Suprapubic skin (tissue), 4 donors: ENCODE data around the gene ANKRD12. TPM values are rescaled to one million over a fixed set of nuclear protein-coding genes. Genes with fewer than 3 reads are reported as not detected.

Experiments used
- DNase-seq, 2 donors: peaks; one replicate each; pipeline ENCODE4 v3.0.0-alpha.2; 2019; ENCODE audit warnings: low spot score in 2 of 2
- H3K27ac ChIP-seq: fragments of 200-600 bp; sonication (generic); one replicate; pipeline ENCODE4 v1.5.1; 2019
- H3K27me3 ChIP-seq: fragments of 200-600 bp; sonication (generic); one replicate; pipeline ENCODE4 v1.5.1; 2019
- H3K36me3 ChIP-seq: fragments of 200-600 bp; sonication (generic); one replicate; pipeline ENCODE4 v1.5.1; 2019
- H3K4me1 ChIP-seq: fragments of 200-600 bp; sonication (generic); one replicate; pipeline ENCODE4 v1.5.1; 2019
- H3K4me3 ChIP-seq: fragments of 200-600 bp; sonication (generic); one replicate; pipeline ENCODE4 v1.5.1; 2019; ENCODE audit warnings: mild to moderate bottlenecking
- H3K9me3 ChIP-seq: fragments of 200-600 bp; sonication (generic); one replicate; pipeline ENCODE4 v1.5.1; 2019
- CTCF ChIP-seq, 2 donors: fragments of 200-600 bp in 1 of 2; fragments of 450-650 bp in 1 of 2; sonication (generic) in 1 of 2; IDR thresholded peaks; one replicate each; pipeline ENCODE4 v1.5.1; 2016 to 2019; ENCODE audit warnings: antibody characterized with exemption in 2 of 2, mild to moderate bottlenecking in 1 of 2, moderate library complexity in 1 of 2
- EP300 ChIP-seq: sonication (generic); formaldehyde crosslinking; IDR thresholded peaks from one replicate; pipeline ENCODE4 v1.6.1; 2017; ENCODE audit warnings: antibody characterized with exemption
- POLR2A ChIP-seq, 2 donors: fragments of 450-650 bp; IDR thresholded peaks; one replicate each; pipeline ENCODE4 v1.6.1; 2017; ENCODE audit warnings: antibody characterized with exemption in 2 of 2, mild to moderate bottlenecking in 2 of 2, moderate library complexity in 2 of 2
- POLR2AphosphoS5 ChIP-seq, 3 donors: sonication (generic); formaldehyde crosslinking; IDR thresholded peaks; one replicate each; pipeline ENCODE4 v1.6.1; 2017; ENCODE audit warnings: antibody characterized with exemption in 3 of 3
- WGBS: methylation state at CpG from one replicate; pipeline ENCODE4 v1.1.5; 2018; 5-methylcytosine and 5-hydroxymethylcytosine counted together
- total RNA-seq, 4 donors: library from RNA; depleted of rRNA; stranded (reverse); fragments of >200 nt; gene quantifications; one replicate each; pipeline ENCODE4 v1.1.0, GENCODE V29; 2016

ANKRD12 gene
- total RNA-seq, 4 donors from 2014 or later: 41.0 to 107 (median 60.8) TPM

GRCh38 chr18:9287036-9287435 is 150.5 kb downstream of the ANKRD12 start:
- no peak overlapping the region for H3K4me3 ChIP-seq
- 69% methylated on average over 7 of the region's 7 CpGs for WGBS
- no peak for TF ChIP-seq POLR2AphosphoS5 (IDR thresholded peaks at IDR 0.05)
- no peak for TF ChIP-seq EP300
- TF ChIP-seq POLR2A (IDR thresholded peaks at IDR 0.05): no peak
- TF ChIP-seq CTCF (IDR thresholded peaks at IDR 0.05): no peak
- no peak overlapping the region for H3K27ac ChIP-seq
- H3K27me3 ChIP-seq: no peaks in the 10 kb centered on the region
- peaks cover 5% of the 10 kb centered on the region for H3K36me3 ChIP-seq
- H3K4me1 ChIP-seq: no peaks in the 10 kb centered on the region
- no peaks in the 10 kb centered on the region for H3K9me3 ChIP-seq
- no peak for DNase-seq

DNA sequence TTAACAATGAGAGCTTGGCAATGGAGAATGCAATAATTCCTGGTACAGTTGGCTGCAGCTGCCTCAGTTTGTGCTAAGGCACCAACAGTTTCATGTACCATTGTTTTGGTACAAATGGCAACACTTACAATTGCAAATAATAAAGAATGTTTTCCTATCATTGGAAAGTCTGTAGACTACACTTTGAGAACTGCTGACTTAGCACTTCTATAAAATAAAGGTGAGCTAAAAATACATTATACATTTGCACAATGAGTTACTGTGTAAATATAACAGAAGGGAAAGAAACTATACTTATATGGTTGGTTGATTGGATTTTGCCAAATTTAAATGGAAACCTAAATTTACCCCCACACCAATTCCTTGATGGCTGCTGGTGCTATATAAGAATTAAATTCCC is 153.1 kb downstream of the ANKRD12 start:
- H3K27ac ChIP-seq: no peak overlapping the region
- no peaks in the 10 kb centered on the region for H3K27me3 ChIP-seq
- no peak for DNase-seq
- H3K4me1 ChIP-seq: no peaks in the 10 kb centered on the region
- no peak overlapping the region for H3K4me3 ChIP-seq
- peaks cover 9% of the 10 kb centered on the region for H3K9me3 ChIP-seq
- TF ChIP-seq EP300: no peak
- TF ChIP-seq POLR2AphosphoS5 (IDR thresholded peaks at IDR 0.05): no peak
- no peak for TF ChIP-seq POLR2A (IDR thresholded peaks at IDR 0.05)
- no peak for TF ChIP-seq CTCF (IDR thresholded peaks at IDR 0.05)
- H3K36me3 ChIP-seq: no peaks in the 10 kb centered on the region

DNA sequence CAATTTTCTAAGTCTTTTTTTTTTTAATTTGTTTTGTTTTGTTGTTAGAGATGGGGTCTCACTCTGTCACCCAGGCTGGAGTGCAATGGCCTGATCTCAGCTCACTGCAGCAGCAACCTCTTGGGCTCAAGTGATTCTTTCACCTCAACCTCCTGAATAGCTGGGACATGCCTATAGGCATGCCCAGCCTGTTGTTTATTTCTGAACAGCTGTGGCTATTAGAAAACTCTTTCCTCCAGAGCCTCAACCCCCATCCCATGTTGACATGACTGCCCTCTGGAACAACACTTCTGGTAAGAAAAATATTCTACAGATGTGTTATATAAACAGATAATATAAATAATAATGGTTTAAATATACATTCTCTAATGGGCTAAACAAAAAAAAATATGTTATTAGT is 153.6 kb downstream of the ANKRD12 start:
- DNase-seq: no peak
- TF ChIP-seq POLR2AphosphoS5 (IDR thresholded peaks at IDR 0.05) (no peak), POLR2A (IDR thresholded peaks at IDR 0.05) (no peak)
- Histone ChIP-seq H3K27ac (no peak overlapping the region), H3K4me1 (no peaks in the 10 kb centered on the region), H3K4me3 (no peak overlapping the region), H3K36me3 (no peaks in the 10 kb centered on the region), H3K27me3 (no peaks in the 10 kb centered on the region), H3K9me3 (peaks cover 9% of the 10 kb centered on the region)

- no peak for DNase-seq
- no peaks in the 10 kb centered on the region for H3K4me1 ChIP-seq
- no peaks in the 10 kb centered on the region for H3K27me3 ChIP-seq
- H3K27ac ChIP-seq: no peak overlapping the region
- no peak overlapping the region for H3K4me3 ChIP-seq
- no peaks in the 10 kb centered on the region for H3K36me3 ChIP-seq
- WGBS: 89% methylated on average over 2 of the region's 2 CpGs
- no peak for TF ChIP-seq CTCF (IDR thresholded peaks at IDR 0.05)
- TF ChIP-seq EP300: no peak
- no peak for TF ChIP-seq POLR2A (IDR thresholded peaks at IDR 0.05)
- TF ChIP-seq POLR2AphosphoS5 (IDR thresholded peaks at IDR 0.05): no peak
- peaks cover 9% of the 10 kb centered on the region for H3K9me3 ChIP-seq
Measured at GRCh38 chr18:9292047-9292446, 155.5 kb downstream of the ANKRD12 start.

- no peaks in the 10 kb centered on the region for H3K4me1 ChIP-seq
- no peaks in the 10 kb centered on the region for H3K27me3 ChIP-seq
- H3K9me3 ChIP-seq: peaks cover 9% of the 10 kb centered on the region
- no peak overlapping the region for H3K27ac ChIP-seq
- DNase-seq: no peak
- no peak for TF ChIP-seq POLR2AphosphoS5 (IDR thresholded peaks at IDR 0.05)
- no peak for TF ChIP-seq CTCF (IDR thresholded peaks at IDR 0.05)
- TF ChIP-seq POLR2A (IDR thresholded peaks at IDR 0.05): no peak
- TF ChIP-seq EP300: no peak
- no peak overlapping the region for H3K4me3 ChIP-seq
- H3K36me3 ChIP-seq: no peaks in the 10 kb centered on the region
- WGBS: 96% methylated on average over 1 of the region's 1 CpG
Measured at GRCh38 chr18:9293948-9294347, 157.4 kb downstream of the ANKRD12 start.

DNA sequence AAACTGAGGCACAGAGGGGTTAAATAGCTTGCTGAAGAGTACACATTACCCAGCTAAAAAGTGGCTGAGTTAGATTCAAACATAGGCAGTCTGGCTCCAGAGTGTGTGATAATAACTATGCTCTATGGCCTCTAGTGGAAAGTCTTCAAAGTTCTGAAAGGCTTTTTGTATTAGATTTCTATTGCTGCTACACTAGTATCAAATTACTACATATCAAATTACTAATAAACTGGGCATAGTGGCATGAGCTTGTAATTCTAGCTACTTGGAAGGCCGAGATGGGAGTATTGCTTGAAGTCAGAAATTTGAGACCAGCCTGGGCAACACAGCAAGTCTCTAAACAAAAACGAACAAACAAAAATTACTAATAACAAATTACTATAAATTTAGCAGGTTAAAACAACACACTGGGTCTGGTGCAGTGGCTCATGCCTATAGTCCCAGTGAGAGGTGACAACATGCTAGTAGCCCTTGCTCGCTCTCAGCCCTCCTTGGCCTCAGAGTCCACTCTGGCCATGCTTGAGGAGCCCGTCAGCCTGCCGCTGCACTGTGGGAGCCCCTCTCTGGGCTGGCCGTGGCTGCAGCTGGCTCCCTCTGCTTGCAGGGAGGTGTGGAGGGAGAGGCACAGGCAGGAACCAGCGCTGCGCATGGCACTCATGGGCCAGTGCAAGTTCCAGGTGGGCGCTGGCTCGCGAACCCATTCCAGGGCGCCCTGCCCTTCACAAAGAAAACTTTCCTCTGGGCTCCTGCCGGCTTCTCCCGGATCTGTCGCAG is 159.8 kb downstream of the ANKRD12 start:
- Histone ChIP-seq H3K27ac (no peak overlapping the region), H3K27me3 (no peaks in the 10 kb centered on the region), H3K4me1 (no peaks in the 10 kb centered on the region), H3K9me3 (peaks cover 9% of the 10 kb centered on the region), H3K4me3 (no peak overlapping the region), H3K36me3 (no peaks in the 10 kb centered on the region)
- no peak for DNase-seq
- TF ChIP-seq CTCF (IDR thresholded peaks at IDR 0.05): no peak
- 91% methylated on average over 8 of the region's 15 CpGs for WGBS
